HFFc6 (cell line): ENCODE data around the gene ELL2. TPM values are rescaled to one million over a fixed set of nuclear protein-coding genes. Genes with fewer than 3 reads are reported as not detected.

Experiments
- DNase-seq: peaks from one replicate; pipeline ENCODE4 v3.0.0-alpha.2; 2018
- H3K27ac Mint-ChIP-seq: 2 replicates; pipeline ENCODE4 v1.8.0; 2020; ENCODE audit warnings: mild to moderate bottlenecking, mixed read lengths
- H3K27me3 Mint-ChIP-seq: 2 replicates; pipeline ENCODE4 v1.8.0; 2021; ENCODE audit warnings: mild to moderate bottlenecking, moderate library complexity, mixed read lengths; ENCODE audit not compliant: insufficient read depth
- H3K36me3 Mint-ChIP-seq: 2 replicates; pipeline ENCODE4 v1.8.0; 2021; ENCODE audit warnings: low read depth, mixed read lengths
- H3K4me1 Mint-ChIP-seq: 2 replicates; pipeline ENCODE4 v1.8.0; 2020; ENCODE audit warnings: low read depth, mixed read lengths
- H3K4me3 Mint-ChIP-seq: 2 replicates; pipeline ENCODE4 v1.8.0; 2020; ENCODE audit warnings: mild to moderate bottlenecking, moderate library complexity, mixed read lengths
- H3K9me3 Mint-ChIP-seq: 2 replicates; pipeline ENCODE4 v1.8.0; 2020; ENCODE audit warnings: mild to moderate bottlenecking, mixed read lengths
- CTCF ChIP-seq: fragments of 200-600 bp; sonication (generic); IDR thresholded peaks from 2 replicates; pipeline ENCODE4 v1.5.0; 2021; ENCODE audit warnings: antibody characterized with exemption, mild to moderate bottlenecking
- total RNA-seq, 6 experiments: library from RNA; stranded (reverse); fragmentation: NEBNext Ultra II Directional; extraction: Animal tissue kit (Norgen Biotek cat#: 25700); gene quantifications; 2 replicates in 1 of 6; 3 replicates in 5 of 6; pipeline ENCODE4 v1.2.3, GENCODE V29; 2021

ELL2 gene
- total RNA-seq, 6 experiments from 2014 or later = 346 to 505 (median 380) TPM

GRCh38 chr5:95936812-95937397, 24.7 kb downstream of the ELL2 start:
- Mint-ChIP-seq H3K4me3 (0 out of 2 replicates have a peak overlapping the region, but pooled peaks have one; percentile 73), H3K36me3 (peaks cover 74% of the 10 kb centered on the region), H3K27ac (peak overlapping the region; percentile 54; the same call in 1 of the 2 replicates), H3K27me3 (peaks cover 4% of the 10 kb centered on the region), H3K9me3 (no peaks in the 10 kb centered on the region), H3K4me1 (peaks cover 98% of the 10 kb centered on the region)
- TF ChIP-seq CTCF = no peak
- DNase-seq = no peak

DNA sequence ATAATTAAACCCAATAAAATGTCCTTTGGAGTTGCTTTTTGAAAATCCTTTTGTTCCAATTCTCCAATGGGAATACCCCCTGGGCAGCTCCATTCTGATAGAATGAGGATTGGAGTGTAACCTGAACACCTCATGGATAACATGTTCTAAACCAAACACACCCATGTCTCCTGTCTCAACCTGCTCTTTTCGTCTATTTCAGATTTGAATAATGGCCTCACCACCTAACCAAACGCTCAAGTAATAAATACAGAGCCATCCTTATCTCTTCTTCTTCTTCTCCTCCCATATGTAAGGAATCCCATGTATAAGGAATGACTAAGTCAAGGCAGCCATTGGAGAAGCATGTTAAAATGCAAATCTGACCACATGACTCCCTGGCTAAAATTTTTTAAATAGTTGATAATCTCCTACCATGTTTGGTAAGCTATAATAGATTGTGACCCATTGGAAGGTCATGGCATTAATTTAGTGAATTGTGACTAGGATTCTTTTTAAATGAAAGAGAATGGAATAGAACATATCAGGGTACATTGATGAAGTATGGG, 26.0 kb downstream of the ELL2 start:
- H3K36me3 Mint-ChIP-seq = peaks cover 74% of the 10 kb centered on the region
- no peak for TF ChIP-seq CTCF
- no peaks in the 10 kb centered on the region for H3K9me3 Mint-ChIP-seq
- peak overlapping the region; percentile 73 for H3K4me3 Mint-ChIP-seq
- peak overlapping the region; percentile 54 for H3K27ac Mint-ChIP-seq
- peaks cover 98% of the 10 kb centered on the region for H3K4me1 Mint-ChIP-seq
- DNase-seq = no peak
- H3K27me3 Mint-ChIP-seq = peaks cover 4% of the 10 kb centered on the region

GRCh38 chr5:95934207-95934804, 27.3 kb downstream of the ELL2 start:
- peaks cover 98% of the 10 kb centered on the region for H3K4me1 Mint-ChIP-seq
- no peak for DNase-seq
- TF ChIP-seq CTCF = no peak
- no peaks in the 10 kb centered on the region for H3K9me3 Mint-ChIP-seq
- H3K27me3 Mint-ChIP-seq = peaks cover 5% of the 10 kb centered on the region
- peaks cover 79% of the 10 kb centered on the region for H3K36me3 Mint-ChIP-seq
- H3K27ac Mint-ChIP-seq = peak overlapping the region; percentile 74
- peak overlapping the region; percentile 6 for H3K4me3 Mint-ChIP-seq

DNA sequence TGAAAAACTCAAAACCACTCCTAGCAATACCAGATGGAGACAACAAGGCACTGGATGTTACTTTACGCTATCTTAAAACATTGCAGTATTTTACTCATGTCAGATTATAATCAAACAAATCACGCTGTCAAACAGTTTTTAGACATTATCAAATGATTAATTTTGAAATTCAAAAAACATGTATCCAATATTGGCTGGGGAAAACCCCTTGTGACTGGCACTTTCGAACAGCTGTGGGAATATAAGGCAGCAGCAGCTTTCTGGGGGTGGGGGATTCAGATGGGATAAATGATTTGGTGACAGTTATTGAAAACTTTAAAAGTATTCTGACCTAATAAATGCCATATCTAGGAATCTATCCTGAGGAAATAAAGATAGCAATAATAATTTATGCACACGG, 28.7 kb downstream of the ELL2 start:
- Mint-ChIP-seq H3K9me3 (no peaks in the 10 kb centered on the region), H3K27me3 (peaks cover 12% of the 10 kb centered on the region), H3K4me1 (peaks cover 99% of the 10 kb centered on the region), H3K27ac (peak overlapping the region; percentile 30), H3K4me3 (peak overlapping the region; percentile 25), H3K36me3 (peaks cover 81% of the 10 kb centered on the region)
- DNase-seq = no peak
- no peak for TF ChIP-seq CTCF

- Mint-ChIP-seq H3K27me3 (peaks cover 13% of the 10 kb centered on the region), H3K9me3 (no peaks in the 10 kb centered on the region), H3K4me3 (peak overlapping the region; percentile 23; the same call in 1 of the 2 replicates), H3K4me1 (peaks cover 96% of the 10 kb centered on the region), H3K36me3 (peaks cover 75% of the 10 kb centered on the region), H3K27ac (peak overlapping the region; percentile 58)
- TF ChIP-seq CTCF = no peak
- DNase-seq = no peak
Measured at GRCh38 chr5:95931079-95931833, 30.4 kb downstream of the ELL2 start.
